ENCODE results near the gene UBE4B. TPM values are rescaled to one million over a fixed set of nuclear protein-coding genes. Genes with fewer than 3 reads are reported as not detected.

Gene UBE4B
- polyA plus RNA-seq, 3 donors: 6.0 to 34.6 (median 9.2) TPM

GRCh38 chr1:10060311-10061100 is 27.7 kb downstream of the UBE4B start:
- peaks cover 5 to 31% of the 10 kb centered on the region in 2 donors for H3K36me3 ChIP-seq (replicated peaks in 1 of 2; ENCODE audit: control insufficient read depth in 1 of 2, insufficient read depth in 2 of 2, low read length in 2 of 2)
- Mint-ChIP-seq H3K27ac (no peak overlapping the region), H3K9me3 (peaks cover 0 to 2% (median 0%) of the 10 kb centered on the region in 7 donors), H3K4me1 (peaks cover 41% of the 10 kb centered on the region), H3K4me3 (no peak overlapping the region), H3K36me3 (peaks cover 29 to 47% of the 10 kb centered on the region in 2 donors), H3K27me3 (ENCODE audit: low read depth in 3 of 3) (no peaks in the 10 kb centered on the region)
- H3K9ac ChIP-seq (ENCODE audit: insufficient read depth, low read length, poor library complexity, severe bottlenecking): no peak overlapping the region
- H2AFZ ChIP-seq (ENCODE audit: insufficient read depth, low read depth, low read length, poor library complexity, severe bottlenecking): no peak overlapping the region
- H3K27me3 ChIP-seq (ENCODE audit: control insufficient read depth in 2 of 2, insufficient read depth in 2 of 2, low read length in 2 of 2): no peaks in the 10 kb centered on the region
- no peak overlapping the region for H3K27ac ChIP-seq (ENCODE audit: low read depth in 1 of 2, low read length in 2 of 2)
- no peak overlapping the region for H3K4me2 ChIP-seq (replicated peaks; ENCODE audit: extremely low read depth, low read length, poor library complexity, severe bottlenecking)
- DNase-seq: no peak
- peaks cover 89% of the 10 kb centered on the region for H3K79me2 ChIP-seq (ENCODE audit: insufficient read depth, low read length)
- TF ChIP-seq CTCF (IDR thresholded peaks at IDR 0.05): no peak
- H3K9me3 ChIP-seq (replicated peaks in 1 of 2; ENCODE audit: control insufficient read depth in 1 of 2, insufficient read depth in 1 of 2, low read length in 2 of 2): no peaks in the 10 kb centered on the region
- 90% methylated on average over 4 of the region's 8 CpGs for WGBS (ENCODE audit: insufficient coverage)
- H3K4me1 ChIP-seq (ENCODE audit: control insufficient read depth in 1 of 2, insufficient read depth in 2 of 2, low read length in 2 of 2): peaks cover 25 to 26% of the 10 kb centered on the region in 2 donors
- peaks cover 96% of the 10 kb centered on the region for H4K20me1 ChIP-seq (ENCODE audit: insufficient read depth, low read length)
- intact Hi-C loops (cut with micrococcal nuclease): no loop called here
- no peak overlapping the region for H3K4me3 ChIP-seq (replicated peaks in 1 of 3; ENCODE audit: low read depth in 2 of 3, low read length in 3 of 3)

GRCh38 chr1:10061276-10061675 is 28.5 kb downstream of the UBE4B start:
- Mint-ChIP-seq H3K4me1 (peaks cover 41% of the 10 kb centered on the region), H3K27ac (no peak overlapping the region), H3K9me3 (no peaks in the 10 kb centered on the region), H3K4me3 (no peak overlapping the region), H3K36me3 (peaks cover 29 to 47% of the 10 kb centered on the region in 2 donors), H3K27me3 (ENCODE audit: low read depth in 3 of 3) (no peaks in the 10 kb centered on the region)
- intact Hi-C loops (cut with micrococcal nuclease): no loop called here
- no peak for DNase-seq
- Histone ChIP-seq H3K27ac (ENCODE audit: low read depth in 1 of 2, low read length in 2 of 2) (no peak overlapping the region), H3K36me3 (replicated peaks in 1 of 2; ENCODE audit: control insufficient read depth in 1 of 2, insufficient read depth in 2 of 2, low read length in 2 of 2) (peaks cover 5 to 31% of the 10 kb centered on the region in 2 donors), H3K27me3 (ENCODE audit: control insufficient read depth in 2 of 2, insufficient read depth in 2 of 2, low read length in 2 of 2) (no peaks in the 10 kb centered on the region), H3K9ac (ENCODE audit: insufficient read depth, low read length, poor library complexity, severe bottlenecking) (no peak overlapping the region), H3K4me1 (ENCODE audit: control insufficient read depth in 1 of 2, insufficient read depth in 2 of 2, low read length in 2 of 2) (peaks cover 23 to 26% of the 10 kb centered on the region in 2 donors), H3K4me3 (replicated peaks in 1 of 3; ENCODE audit: low read depth in 2 of 3, low read length in 3 of 3) (no peak overlapping the region), H3K4me2 (replicated peaks; ENCODE audit: extremely low read depth, low read length, poor library complexity, severe bottlenecking) (no peak overlapping the region), H3K79me2 (ENCODE audit: insufficient read depth, low read length) (peaks cover 92% of the 10 kb centered on the region), H2AFZ (ENCODE audit: insufficient read depth, low read depth, low read length, poor library complexity, severe bottlenecking) (no peak overlapping the region), H3K9me3 (replicated peaks in 1 of 2; ENCODE audit: control insufficient read depth in 1 of 2, insufficient read depth in 1 of 2, low read length in 2 of 2) (no peaks in the 10 kb centered on the region), H4K20me1 (ENCODE audit: insufficient read depth, low read length) (peaks cover 98% of the 10 kb centered on the region)
- no peak for TF ChIP-seq CTCF (IDR thresholded peaks at IDR 0.05)
- 92% methylated on average over 4 of the region's 5 CpGs for WGBS (ENCODE audit: insufficient coverage)

Data from CD14-positive monocyte (primary cell).